ENCODE measurements around the gene SETBP1. TPM values are rescaled to one million over a fixed set of nuclear protein-coding genes. Genes with fewer than 3 reads are reported as not detected.

Gene SETBP1
- total RNA-seq, 1 donor from 2014 or later: 83.3 TPM

DNA sequence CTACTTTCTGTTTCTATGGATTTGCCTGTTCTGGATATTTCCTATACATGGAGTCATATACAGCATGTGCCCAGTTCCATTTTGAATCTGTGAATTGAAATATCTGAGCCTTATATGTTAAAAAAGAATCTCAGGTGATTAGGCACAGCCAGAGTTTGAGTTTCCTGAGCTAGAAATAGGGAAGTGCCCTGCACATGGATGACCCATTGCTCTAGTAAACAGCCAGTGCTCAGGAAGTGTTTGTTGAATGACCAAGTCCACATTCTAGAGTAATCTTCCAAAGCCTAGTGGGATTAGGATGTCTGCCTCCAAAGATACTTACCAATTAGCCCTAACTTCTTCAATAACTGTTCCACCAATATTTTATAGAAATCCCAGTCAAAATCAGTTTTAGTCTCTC lies 165.8 kb downstream of the SETBP1 start:
- TF ChIP-seq, protein P1, sequence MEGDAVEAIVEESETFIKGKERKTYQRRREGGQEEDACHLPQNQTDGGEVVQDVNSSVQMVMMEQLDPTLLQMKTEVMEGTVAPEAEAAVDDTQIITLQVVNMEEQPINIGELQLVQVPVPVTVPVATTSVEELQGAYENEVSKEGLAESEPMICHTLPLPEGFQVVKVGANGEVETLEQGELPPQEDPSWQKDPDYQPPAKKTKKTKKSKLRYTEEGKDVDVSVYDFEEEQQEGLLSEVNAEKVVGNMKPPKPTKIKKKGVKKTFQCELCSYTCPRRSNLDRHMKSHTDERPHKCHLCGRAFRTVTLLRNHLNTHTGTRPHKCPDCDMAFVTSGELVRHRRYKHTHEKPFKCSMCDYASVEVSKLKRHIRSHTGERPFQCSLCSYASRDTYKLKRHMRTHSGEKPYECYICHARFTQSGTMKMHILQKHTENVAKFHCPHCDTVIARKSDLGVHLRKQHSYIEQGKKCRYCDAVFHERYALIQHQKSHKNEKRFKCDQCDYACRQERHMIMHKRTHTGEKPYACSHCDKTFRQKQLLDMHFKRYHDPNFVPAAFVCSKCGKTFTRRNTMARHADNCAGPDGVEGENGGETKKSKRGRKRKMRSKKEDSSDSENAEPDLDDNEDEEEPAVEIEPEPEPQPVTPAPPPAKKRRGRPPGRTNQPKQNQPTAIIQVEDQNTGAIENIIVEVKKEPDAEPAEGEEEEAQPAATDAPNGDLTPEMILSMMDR (IDR thresholded peaks at IDR 0.05; ENCODE audit: partially characterized antibody, unreplicated experiment): no peak
- H3K4me1 Mint-ChIP-seq (ENCODE audit: low read depth, unreplicated experiment): peaks cover 40% of the 10 kb centered on the region

DNA sequence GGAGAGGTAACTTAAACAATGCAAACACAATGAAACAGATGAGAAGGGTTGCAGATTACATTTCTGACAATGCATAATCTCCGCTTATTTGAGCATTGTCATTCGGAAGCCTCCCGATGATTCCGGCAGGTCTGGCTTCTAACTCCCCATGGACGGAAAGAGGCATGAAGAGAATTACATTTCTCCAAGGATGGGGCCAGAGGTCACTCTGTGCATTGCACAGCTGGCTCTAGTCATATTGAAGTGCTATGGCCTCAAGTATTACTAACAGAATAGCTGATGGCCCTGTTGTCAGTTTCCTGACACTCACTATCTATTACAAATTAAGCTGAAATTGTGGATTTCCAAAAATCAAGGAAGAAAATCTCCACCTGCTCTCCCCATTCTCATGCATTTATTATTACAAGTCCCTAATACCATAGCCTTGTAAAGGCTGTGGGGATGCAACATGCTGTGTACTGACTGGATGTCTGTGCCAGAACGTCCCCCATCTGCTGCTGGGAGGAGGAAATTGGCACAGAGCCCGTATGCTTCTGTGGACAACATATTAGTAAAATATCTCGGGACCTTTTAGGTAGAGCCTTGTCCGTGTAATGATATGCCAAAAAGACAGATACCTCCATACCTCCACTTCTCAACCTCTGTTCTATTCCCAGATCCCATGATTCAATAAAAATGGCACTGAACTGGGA lies 168.1 kb downstream of the SETBP1 start:
- Mint-ChIP-seq H3K4me1 (ENCODE audit: low read depth, unreplicated experiment) (peaks cover 57% of the 10 kb centered on the region), H3K4me3 (ENCODE audit: unreplicated experiment) (peak overlapping the region; percentile 47), H3K27ac (ENCODE audit: unreplicated experiment) (peak overlapping the region; percentile 48), H3K9me3 (ENCODE audit: unreplicated experiment) (peaks cover 5% of the 10 kb centered on the region), H3K27me3 (ENCODE audit: unreplicated experiment) (peaks cover 7% of the 10 kb centered on the region), H3K36me3 (ENCODE audit: unreplicated experiment) (no peaks in the 10 kb centered on the region)
- TF ChIP-seq, protein P1 (IDR thresholded peaks at IDR 0.05; ENCODE audit: partially characterized antibody, unreplicated experiment): no peak
- no peak for DNase-seq

More for the DNA sequence above, 165.8 kb downstream of the SETBP1 start:
- Mint-ChIP-seq H3K9me3 (ENCODE audit: unreplicated experiment) (peaks cover 5% of the 10 kb centered on the region), H3K4me3 (ENCODE audit: unreplicated experiment) (no peak overlapping the region), H3K27ac (ENCODE audit: unreplicated experiment) (no peak overlapping the region), H3K27me3 (ENCODE audit: unreplicated experiment) (peaks cover 7% of the 10 kb centered on the region), H3K36me3 (ENCODE audit: unreplicated experiment) (peaks cover 3% of the 10 kb centered on the region)
- no peak for DNase-seq

DNA sequence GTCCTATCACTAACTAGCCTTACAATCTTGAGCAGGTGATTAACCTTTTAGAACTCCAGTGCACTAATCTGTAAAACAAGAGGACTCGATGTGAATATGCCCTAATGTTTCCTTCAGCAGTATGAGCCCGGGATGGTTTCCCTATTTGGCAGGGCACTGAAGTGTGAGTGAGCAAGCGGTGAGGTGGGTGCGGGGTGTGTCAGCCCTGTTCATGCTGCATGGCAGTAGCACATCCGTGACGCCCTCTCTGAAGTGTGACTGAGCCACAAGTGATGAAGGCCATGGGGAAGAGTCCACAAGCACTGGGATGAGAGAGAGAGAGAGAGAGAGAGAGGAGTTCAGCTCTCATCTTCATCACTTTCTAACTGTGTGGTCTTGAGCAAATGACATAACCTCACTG lies 168.7 kb downstream of the SETBP1 start:
- no peak overlapping the region for H3K27ac Mint-ChIP-seq (ENCODE audit: unreplicated experiment)
- H3K36me3 Mint-ChIP-seq (ENCODE audit: unreplicated experiment): no peaks in the 10 kb centered on the region
- H3K4me3 Mint-ChIP-seq (ENCODE audit: unreplicated experiment): no peak overlapping the region
- peaks cover 55% of the 10 kb centered on the region for H3K4me1 Mint-ChIP-seq (ENCODE audit: low read depth, unreplicated experiment)
- peaks cover 7% of the 10 kb centered on the region for H3K27me3 Mint-ChIP-seq (ENCODE audit: unreplicated experiment)
- H3K9me3 Mint-ChIP-seq (ENCODE audit: unreplicated experiment): peaks cover 5% of the 10 kb centered on the region
- DNase-seq: no peak
- TF ChIP-seq, protein P1 (IDR thresholded peaks at IDR 0.05; ENCODE audit: partially characterized antibody, unreplicated experiment): no peak

DNA sequence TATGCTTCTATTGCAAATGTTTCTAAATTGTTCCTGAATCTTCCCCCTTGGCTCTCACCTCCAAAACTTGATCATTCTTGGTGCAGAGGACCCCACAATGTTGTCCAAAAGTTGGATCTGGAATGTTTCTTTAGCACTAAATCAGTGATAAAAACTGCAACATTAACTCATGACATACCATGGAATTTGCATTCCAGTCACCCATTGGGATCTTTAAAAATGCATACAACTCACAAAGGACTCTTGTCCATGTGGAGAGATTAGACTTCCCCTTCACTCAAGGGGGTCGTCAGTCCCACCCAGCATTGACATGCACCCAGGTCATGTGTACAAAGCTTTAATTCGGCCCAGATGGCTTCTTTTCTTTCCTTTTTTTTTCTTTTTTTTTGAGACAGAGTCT lies 169.3 kb downstream of the SETBP1 start:
- Mint-ChIP-seq H3K27ac (ENCODE audit: unreplicated experiment) (no peak overlapping the region), H3K36me3 (ENCODE audit: unreplicated experiment) (no peaks in the 10 kb centered on the region), H3K9me3 (ENCODE audit: unreplicated experiment) (peaks cover 5% of the 10 kb centered on the region), H3K4me1 (ENCODE audit: low read depth, unreplicated experiment) (peaks cover 49% of the 10 kb centered on the region), H3K27me3 (ENCODE audit: unreplicated experiment) (peaks cover 7% of the 10 kb centered on the region), H3K4me3 (ENCODE audit: unreplicated experiment) (no peak overlapping the region)
- no peak for DNase-seq
- TF ChIP-seq, protein P1 (IDR thresholded peaks at IDR 0.05; ENCODE audit: partially characterized antibody, unreplicated experiment): no peak

DNA sequence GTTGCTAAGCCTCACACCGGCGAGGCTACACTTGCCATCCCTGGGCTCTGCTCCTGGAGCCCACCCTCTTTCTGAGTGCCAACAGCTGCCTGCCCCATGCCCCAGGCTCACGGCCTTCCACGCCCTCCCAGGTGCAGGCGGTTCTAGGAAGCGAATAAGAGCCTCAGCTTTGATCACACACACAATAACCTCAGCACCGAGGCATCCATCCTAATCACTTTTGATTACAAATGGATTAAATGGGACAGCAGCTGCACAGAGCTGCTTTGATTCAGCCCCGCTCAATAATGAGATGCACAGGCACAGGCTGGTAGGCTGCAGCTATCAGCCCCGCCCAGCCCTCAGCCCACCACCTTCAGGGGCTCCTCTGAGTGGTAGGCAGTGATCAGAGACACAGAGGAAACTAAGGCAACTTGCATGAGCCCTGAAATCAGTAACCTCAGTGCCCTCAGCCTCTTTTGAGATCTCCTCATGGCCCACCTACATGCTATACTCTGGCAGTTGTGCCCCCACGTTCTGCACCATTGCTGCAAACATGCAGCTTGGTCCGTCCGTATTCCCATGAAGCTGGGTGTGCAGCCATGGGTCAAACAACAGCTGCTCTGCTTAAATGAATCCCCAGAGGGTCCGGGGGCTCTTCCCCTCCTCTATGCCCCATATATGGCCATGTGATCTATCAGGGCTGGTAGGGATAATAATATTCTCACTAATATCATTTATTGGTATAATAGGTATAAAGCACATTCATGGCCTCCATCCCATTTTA lies 171.4 kb downstream of the SETBP1 start:
- DNase-seq: peak; percentile 47
- H3K27ac Mint-ChIP-seq (ENCODE audit: unreplicated experiment): peak overlapping the region; percentile 71
- peaks cover 45% of the 10 kb centered on the region for H3K4me1 Mint-ChIP-seq (ENCODE audit: low read depth, unreplicated experiment)
- no peaks in the 10 kb centered on the region for H3K27me3 Mint-ChIP-seq (ENCODE audit: unreplicated experiment)
- no peak overlapping the region for H3K4me3 Mint-ChIP-seq (ENCODE audit: unreplicated experiment)
- H3K9me3 Mint-ChIP-seq (ENCODE audit: unreplicated experiment): peaks cover 2% of the 10 kb centered on the region
- H3K36me3 Mint-ChIP-seq (ENCODE audit: unreplicated experiment): no peaks in the 10 kb centered on the region
- TF ChIP-seq, protein P1 (IDR thresholded peaks at IDR 0.05; ENCODE audit: partially characterized antibody, unreplicated experiment): no peak

Data from glutamatergic neuron (in vitro differentiated cells).